ENCODE results near the gene ZAP70.

DNA sequence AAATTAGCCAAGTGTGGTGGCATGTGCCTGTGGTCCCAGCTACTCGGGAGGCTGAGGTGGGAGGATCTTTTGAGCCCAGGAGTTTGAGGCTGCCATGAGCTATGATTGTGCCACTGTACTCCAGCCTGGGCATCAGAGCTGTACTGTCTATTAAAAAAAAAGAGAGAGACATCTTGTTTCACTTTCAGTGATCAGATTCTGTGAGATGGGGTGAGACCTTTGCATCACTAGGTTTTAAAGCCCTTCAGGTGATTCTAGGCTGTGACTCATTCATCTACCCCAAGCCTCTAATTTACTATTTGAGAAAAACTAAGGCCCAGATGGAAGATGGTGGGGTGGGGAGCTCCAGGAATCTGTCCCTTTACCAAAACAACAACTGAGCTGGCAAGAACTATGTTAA lies 36.8 kb upstream of the ZAP70 start:
- TF ChIP-seq, protein P1, sequence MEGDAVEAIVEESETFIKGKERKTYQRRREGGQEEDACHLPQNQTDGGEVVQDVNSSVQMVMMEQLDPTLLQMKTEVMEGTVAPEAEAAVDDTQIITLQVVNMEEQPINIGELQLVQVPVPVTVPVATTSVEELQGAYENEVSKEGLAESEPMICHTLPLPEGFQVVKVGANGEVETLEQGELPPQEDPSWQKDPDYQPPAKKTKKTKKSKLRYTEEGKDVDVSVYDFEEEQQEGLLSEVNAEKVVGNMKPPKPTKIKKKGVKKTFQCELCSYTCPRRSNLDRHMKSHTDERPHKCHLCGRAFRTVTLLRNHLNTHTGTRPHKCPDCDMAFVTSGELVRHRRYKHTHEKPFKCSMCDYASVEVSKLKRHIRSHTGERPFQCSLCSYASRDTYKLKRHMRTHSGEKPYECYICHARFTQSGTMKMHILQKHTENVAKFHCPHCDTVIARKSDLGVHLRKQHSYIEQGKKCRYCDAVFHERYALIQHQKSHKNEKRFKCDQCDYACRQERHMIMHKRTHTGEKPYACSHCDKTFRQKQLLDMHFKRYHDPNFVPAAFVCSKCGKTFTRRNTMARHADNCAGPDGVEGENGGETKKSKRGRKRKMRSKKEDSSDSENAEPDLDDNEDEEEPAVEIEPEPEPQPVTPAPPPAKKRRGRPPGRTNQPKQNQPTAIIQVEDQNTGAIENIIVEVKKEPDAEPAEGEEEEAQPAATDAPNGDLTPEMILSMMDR (conservative IDR thresholded peaks at IDR 0.05 in 1 of 2, IDR thresholded peaks at IDR 0.05 in 1 of 2; ENCODE audit: low read depth in 1 of 2, low read length in 2 of 2), result no peak
- no peak for TF ChIP-seq EZH2 (IDR thresholded peaks at IDR 0.05; ENCODE audit: low read length, missing control alignments)

All from fibroblast of lung (primary cell).